A673 (cell line): ENCODE data around the gene SRSF4.

ENCODE experiments used
- EZH2 ChIP-seq: fragments of 200-600 bp; sonication (generic); IDR thresholded peaks from 2 replicates; pipeline ENCODE4 v1.6.1; 2017; ENCODE audit warnings: borderline replicate concordance, low read depth, mild to moderate bottlenecking, mixed read lengths, antibody characterized with exemption, low read length; ENCODE audit not compliant: poor library complexity, severe bottlenecking
- TF ChIP-seq, protein P1 (sequence below): fragments of 300-800, 200-600 bp; sonication (generic); conservative IDR thresholded peaks from 2 replicates; pipeline ENCODE4 v1.5.1; 2017; ENCODE audit warnings: low read depth, mild to moderate bottlenecking, antibody characterized with exemption, low read length, moderate library complexity, mixed read lengths

- TF ChIP-seq, protein P1, sequence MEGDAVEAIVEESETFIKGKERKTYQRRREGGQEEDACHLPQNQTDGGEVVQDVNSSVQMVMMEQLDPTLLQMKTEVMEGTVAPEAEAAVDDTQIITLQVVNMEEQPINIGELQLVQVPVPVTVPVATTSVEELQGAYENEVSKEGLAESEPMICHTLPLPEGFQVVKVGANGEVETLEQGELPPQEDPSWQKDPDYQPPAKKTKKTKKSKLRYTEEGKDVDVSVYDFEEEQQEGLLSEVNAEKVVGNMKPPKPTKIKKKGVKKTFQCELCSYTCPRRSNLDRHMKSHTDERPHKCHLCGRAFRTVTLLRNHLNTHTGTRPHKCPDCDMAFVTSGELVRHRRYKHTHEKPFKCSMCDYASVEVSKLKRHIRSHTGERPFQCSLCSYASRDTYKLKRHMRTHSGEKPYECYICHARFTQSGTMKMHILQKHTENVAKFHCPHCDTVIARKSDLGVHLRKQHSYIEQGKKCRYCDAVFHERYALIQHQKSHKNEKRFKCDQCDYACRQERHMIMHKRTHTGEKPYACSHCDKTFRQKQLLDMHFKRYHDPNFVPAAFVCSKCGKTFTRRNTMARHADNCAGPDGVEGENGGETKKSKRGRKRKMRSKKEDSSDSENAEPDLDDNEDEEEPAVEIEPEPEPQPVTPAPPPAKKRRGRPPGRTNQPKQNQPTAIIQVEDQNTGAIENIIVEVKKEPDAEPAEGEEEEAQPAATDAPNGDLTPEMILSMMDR, result no peak
- TF ChIP-seq EZH2, result no peak
Observed at GRCh38 chr1:29148656-29149491, 32.8 kb downstream of the SRSF4 start.
